SH-SY5Y (cell line): ENCODE results near the gene MT1X.

Source experiments
- GATA2 ChIP-seq: IDR thresholded peaks from 2 replicates; pipeline ENCODE4 v1.6.1; 2011; ENCODE audit warnings: mild to moderate bottlenecking, low read depth, low read length
- GATA3 ChIP-seq: IDR thresholded peaks from 2 replicates; pipeline ENCODE4 v1.6.1; 2011; ENCODE audit warnings: low read depth, mild to moderate bottlenecking, low read length, moderate library complexity

GRCh38 chr16:56715126-56715525 is 32.9 kb downstream of the MT1X start:
- TF ChIP-seq GATA2 = peak; percentile 76
- TF ChIP-seq GATA3 = peak; percentile 41; the same call in 1 of the 2 replicates
